A549 (cell line): ENCODE results near the gene ARIH2. TPM values are rescaled to one million over a fixed set of nuclear protein-coding genes. Genes with fewer than 3 reads are reported as not detected.

ENCODE experiments used
- ATAC-seq, 2 experiments: fragments of 200-7000 bp in 1 of 2; fragments of >200 bp in 1 of 2; cut with Nextera tagmentation in 1 of 2; cut with Tn5 transposase in 1 of 2; 3 replicates each; pipeline versions ENCODE4 v1.8.0 to v1.9.1; 2018 to 2020; ENCODE audit warnings: mild to moderate bottlenecking in 1 of 2, moderate library complexity in 1 of 2
- CTCF ChIA-PET: fragments of 300-600 bp; sonication (Branson Sonifier 250); formaldehyde crosslinking; extraction: SDS; loops from one replicate; lab custom pipeline; 2021; ENCODE audit warnings: antibody characterized with exemption, inconsistent platforms; lab: Yijun Ruan, JAX
- POLR2A ChIA-PET: fragments of 350-600 bp; formaldehyde crosslinking; extraction: SDS; loops from one replicate; lab custom pipeline; 2021; ENCODE audit warnings: antibody characterized with exemption, inconsistent platforms; lab: Yijun Ruan, JAX
- DNase-seq, 2 experiments: peaks; one replicate each; pipeline versions ENCODE4 v3.0.0 to v3.0.0-alpha.2; 2011 to 2016; ENCODE audit warnings: low read depth in 1 of 2, low spot score in 1 of 2
- FAIRE-seq: peaks from 2 replicates; lab custom pipeline; 2011; peaks lifted over from hg19 to GRCh38; lab: Jason Lieb, UNC
- H3K27ac ChIP-seq, 2 experiments: fragments of >200 bp; sonication (Bioruptor Twin); formaldehyde crosslinking; 3 replicates each; pipeline ENCODE4 v1.5.1; 2016 to 2017
- H3K4me1 ChIP-seq: fragments of >200 bp; sonication (Bioruptor Twin); formaldehyde crosslinking; 3 replicates; pipeline ENCODE4 v1.6.1; 2016
- H3K4me2 ChIP-seq: fragments of >200 bp; sonication (Bioruptor Twin); formaldehyde crosslinking; 3 replicates; pipeline ENCODE4 v1.6.1; 2016
- H3K4me3 ChIP-seq: fragments of >200 bp; sonication (Bioruptor Twin); formaldehyde crosslinking; 3 replicates; pipeline ENCODE4 v1.5.1; 2016
- H3K9me3 ChIP-seq: fragments of >200 bp; sonication (Bioruptor Twin); formaldehyde crosslinking; 3 replicates; pipeline ENCODE4 v1.6.1; 2016
- CHD2 ChIP-seq: fragments of 150-350 bp; IDR thresholded peaks from 2 replicates; pipeline ENCODE4 v1.6.1; 2014; ENCODE audit warnings: low read length; ENCODE audit not compliant: partially characterized antibody
- CTCF ChIP-seq: fragments of >200 bp; sonication (Bioruptor Twin); formaldehyde crosslinking; IDR thresholded peaks from 3 replicates; pipeline ENCODE4 v1.5.1; 2016
- E2F6 ChIP-seq: IDR thresholded peaks from 2 replicates; pipeline ENCODE4 v1.6.1; 2012; ENCODE audit warnings: low read depth, borderline replicate concordance
- EHMT2 ChIP-seq: fragments of 200-600 bp; sonication (generic); IDR thresholded peaks from 2 replicates; pipeline ENCODE4 v1.6.1; 2016; ENCODE audit warnings: antibody characterized with exemption, low read depth, mild to moderate bottlenecking, moderate library complexity
- ESRRA ChIP-seq: fragments of 150-350 bp; IDR thresholded peaks from 2 replicates; pipeline ENCODE4 v1.6.1; 2014; ENCODE audit warnings: mild to moderate bottlenecking, low read length, borderline replicate concordance
- FOSL2 ChIP-seq, 2 experiments: fragments of 450-650 bp in 1 of 2; fragments of >200 bp in 1 of 2; sonication (Bioruptor Twin) in 1 of 2; formaldehyde crosslinking; IDR thresholded peaks; 2 replicates each; pipeline versions ENCODE4 v1.5.0 to v1.6.1; 2016 to 2020; ENCODE audit warnings: mild to moderate bottlenecking in 1 of 2, moderate library complexity in 1 of 2
- FOXS1 ChIP-seq: fragments of 250-450 bp; sonication (Bioruptor Pico); IDR thresholded peaks from 2 replicates; pipeline ENCODE4 v1.5.0; 2020; ENCODE audit warnings: mild to moderate bottlenecking, moderate library complexity
- HMGXB4 ChIP-seq: fragments of 250-450 bp; sonication (Bioruptor Pico); IDR thresholded peaks from 2 replicates; pipeline ENCODE4 v1.5.0; 2021; ENCODE audit warnings: mild to moderate bottlenecking, moderate library complexity, borderline replicate concordance
- JUN ChIP-seq, 2 experiments: fragments of >200 bp; sonication (Bioruptor Twin); formaldehyde crosslinking; IDR thresholded peaks; 2 replicates in 1 of 2; 3 replicates in 1 of 2; pipeline ENCODE4 v1.6.1; 2016 to 2017
- JUNB ChIP-seq: fragments of >200 bp; sonication (Bioruptor Twin); formaldehyde crosslinking; IDR thresholded peaks from 2 replicates; pipeline ENCODE4 v1.6.1; 2016
- KDM1A ChIP-seq: fragments of 200-600 bp; sonication (generic); IDR thresholded peaks from 2 replicates; pipeline ENCODE4 v1.6.1; 2016; ENCODE audit warnings: low read depth, mild to moderate bottlenecking
- MAX ChIP-seq: IDR thresholded peaks from 2 replicates; pipeline ENCODE4 v1.6.1; 2012
- MAZ ChIP-seq: fragments of 150-350 bp; IDR thresholded peaks from 2 replicates; pipeline ENCODE4 v1.6.1; 2014; ENCODE audit warnings: antibody characterized with exemption, low read depth, low read length, borderline replicate concordance
- NPAS2 ChIP-seq: fragments of 250-450 bp; sonication (Bioruptor Pico); IDR thresholded peaks from 2 replicates; pipeline ENCODE4 v1.8.0; 2022; ENCODE audit warnings: mild to moderate bottlenecking, moderate library complexity, borderline replicate concordance
- PHF8 ChIP-seq: fragments of 200-600 bp; sonication (generic); IDR thresholded peaks from 2 replicates; pipeline ENCODE4 v1.6.1; 2016; ENCODE audit warnings: low read depth, mild to moderate bottlenecking, antibody characterized with exemption, moderate library complexity, borderline replicate concordance
- POLR2A ChIP-seq: IDR thresholded peaks from 2 replicates; pipeline ENCODE4 v1.6.1; 2012; ENCODE audit warnings: mild to moderate bottlenecking, low read length
- RAD21 ChIP-seq, 2 experiments: fragments of >200 bp in 1 of 2; sonication (Bioruptor Twin) in 1 of 2; formaldehyde crosslinking in 1 of 2; IDR thresholded peaks in 1 of 2; conservative IDR thresholded peaks in 1 of 2; 2 replicates in 1 of 2; 3 replicates in 1 of 2; pipeline ENCODE4 v1.6.1; 2012 to 2018; ENCODE audit warnings: inconsistent platforms in 1 of 2
- RARB ChIP-seq: fragments of 250-450 bp; sonication (Bioruptor Pico); IDR thresholded peaks from 2 replicates; pipeline ENCODE4 v1.8.0; 2021; ENCODE audit warnings: mild to moderate bottlenecking, moderate library complexity
- REST ChIP-seq: fragments of 200-600 bp; sonication (generic); IDR thresholded peaks from 2 replicates; pipeline ENCODE4 v1.6.1; 2016; ENCODE audit warnings: antibody characterized with exemption, mild to moderate bottlenecking, moderate library complexity
- SMC3 ChIP-seq: fragments of >200 bp; sonication (Bioruptor Twin); formaldehyde crosslinking; IDR thresholded peaks from 3 replicates; pipeline ENCODE4 v1.6.1; 2018; ENCODE audit warnings: inconsistent platforms
- TFCP2L1 ChIP-seq: fragments of 250-450 bp; sonication (Bioruptor Pico); IDR thresholded peaks from 2 replicates; pipeline ENCODE4 v1.5.0; 2021; ENCODE audit warnings: mild to moderate bottlenecking
- ZC3H11A ChIP-seq: fragments of 450-650 bp; IDR thresholded peaks from 2 replicates; pipeline ENCODE4 v1.6.1; 2014; ENCODE audit warnings: antibody characterized with exemption, mild to moderate bottlenecking
- ZFP36 ChIP-seq: fragments of 450-650 bp; IDR thresholded peaks from 2 replicates; pipeline ENCODE4 v1.6.1; 2014; ENCODE audit warnings: borderline replicate concordance; ENCODE audit not compliant: partially characterized antibody
- ZNF302 ChIP-seq: fragments of 250-450 bp; sonication (Bioruptor Pico); IDR thresholded peaks from 2 replicates; pipeline ENCODE4 v1.9.0; 2021; ENCODE audit warnings: inconsistent platforms, mild to moderate bottlenecking, moderate library complexity
- WGBS: methylation state at CpG from one replicate; pipeline ENCODE4 v1.1.6; 2017; ENCODE audit errors: missing lambda C conversion rate; 5-methylcytosine and 5-hydroxymethylcytosine counted together
- polyA plus RNA-seq, 4 experiments: library from polyadenylated mRNA; depleted of rRNA in 3 of 4; stranded (reverse); fragments of >200 nt; fragmentation: RNase III in 1 of 4; extraction: RNeasy Plus Mini Kit Qiagen cat#74134 plus additional on column Dnase treatment in 1 of 4; gene quantifications; 2 replicates in 3 of 4; 3 replicates in 1 of 4; pipeline ENCODE4 v1.2.3, GENCODE V29; 2011 to 2017

The ARIH2 gene
- polyA plus RNA-seq, 2 of the 4 experiments (the other 2 are of a cell fraction), result 52.4 to 88.8 TPM

GRCh38 chr3:48989126-48989795 lies 70.6 kb downstream of the ARIH2 start:
- ChIA-PET POLR2A (interaction anchor here (0.5 to 1.7 kb wide), 7 partner anchors 12 to 440 kb away, joined by 3 to 24 read pairs (median 3); partner anchors contain the start of genes IMPDH2, NDUFAF3, NICN1 and QRICH1), CTCF (interaction anchor here (0.6 to 16.7 kb wide), 13 partner anchors 12 to 639 kb away, joined by 3 to 385 read pairs (median 4); partner anchors contain the start of genes ARIH2, DALRD3, IMPDH2 and NDUFAF3)

GRCh38 chr3:48989796-48990635 lies 71.4 kb downstream of the ARIH2 start, which contains the start of gene P4HTM:
Gene P4HTM, plus strand, starts transcription at chr3:48990241. Its CDS starts 16 bp downstream, at chr3:48990257.
- 0% methylated on average over 2 of the region's 91 CpGs for WGBS
- Histone ChIP-seq H3K4me3 (peak within 1 kb of the TSS; percentile 92), H3K4me2 (peak within 1 kb of the TSS; percentile 79), H3K27ac (peak within 1 kb of the TSS; percentile 93 to 97), H3K4me1 (peaks cover 25% of the 10 kb centered on the region), H3K9me3 (no peaks in the 10 kb centered on the region)
- ATAC-seq, result peak; percentile 79 to 89
- ChIA-PET CTCF (interaction anchor here (0.6 to 16.7 kb wide), 11 partner anchors 12 to 464 kb away, joined by 3 to 385 read pairs (median 4); partner anchors contain the start of genes ARIH2, DALRD3, IMPDH2 and NDUFAF3), POLR2A (interaction anchor here (0.5 to 1.7 kb wide), 7 partner anchors 11 to 439 kb away, joined by 3 to 24 read pairs (median 3); partner anchors contain the start of genes IMPDH2, NDUFAF3, NICN1 and WDR6)
- no peak for FAIRE-seq
- DNase-seq, result peak in 1 of 2 experiments; percentile 82
- TF ChIP-seq POLR2A (peak; percentile 40), CHD2 (no peak), TFCP2L1 (0 out of 2 replicates have a peak, but pooled peaks have one; percentile 8), FOSL2 (IDR thresholded peaks at IDR 0.05) (peak; percentile 55; the same call in 1 of the 2 replicates), FOSL2 (CRISPR knock-in tag; IDR thresholded peaks at IDR 0.05) (peak; percentile 85), JUN (IDR thresholded peaks at IDR 0.05) (peak; percentile 75; a peak in 4 of 5 replicates), RAD21 (conservative IDR thresholded peaks at IDR 0.05 in 1 of 2, IDR thresholded peaks at IDR 0.05 in 1 of 2) (peak in 1 of 2 experiments; percentile 20; a peak in 2 of 5 replicates), ZFP36 (no peak), SMC3 (peak; percentile 16; the same call in 1 of the 3 replicates), REST (no peak), PHF8 (peak; percentile 53), CTCF (peak; percentile 30; the same call in 2 of the 3 replicates), ZC3H11A (no peak)

More at GRCh38 chr3:48989126-48989795, 70.6 kb downstream of the ARIH2 start:
- Histone ChIP-seq H3K27ac (peak overlapping the region; percentile 93 to 97), H3K9me3 (no peaks in the 10 kb centered on the region), H3K4me3 (peak overlapping the region; percentile 92), H3K4me2 (peak overlapping the region; percentile 79), H3K4me1 (peaks cover 25% of the 10 kb centered on the region)
- ATAC-seq (peak in 1 of 2 experiments; percentile 4; a peak in 2 of 6 replicates), DNase-seq (no peak), FAIRE-seq (no peak)
- WGBS, result 4% methylated on average over 4 of the region's 21 CpGs
- TF ChIP-seq E2F6 (peak; percentile 87), PHF8 (no peak; the same call in 1 of the 2 replicates), HMGXB4 (no peak), ZC3H11A (no peak), MAX (peak; percentile 51), FOXS1 (CRISPR knock-in tag) (no peak), ZNF302 (CRISPR knock-in tag) (no peak), TFCP2L1 (no peak), POLR2A (no peak; the same call in 1 of the 2 replicates), NPAS2 (CRISPR knock-in tag) (no peak), MAZ (no peak), RARB (CRISPR knock-in tag) (no peak), ESRRA (no peak), KDM1A (no peak), JUNB (peak; percentile 24; the same call in 1 of the 2 replicates), EHMT2 (no peak)
